HG02870 (cell line): ENCODE data around the gene GORASP1.
"Not testable (repeated sequence)": the region's sequence is repeated elsewhere in the genome, so short reads cannot be mapped to it uniquely, and the experiment has no call there.

Source experiments
- ATAC-seq: cut with Tn5 transposase; IDR thresholded peaks from one replicate; pipeline ENCODE4 v1.9.1; 2021; ENCODE audit warnings: mild to moderate bottlenecking, moderate library complexity; ENCODE audit not compliant: unreplicated experiment

Gene GORASP1

GRCh38 chr3:39075910-39076309 lies 31.5 kb downstream of the GORASP1 start:
- ATAC-seq: no peak

GRCh38 chr3:39068556-39068955 lies 38.9 kb downstream of the GORASP1 start:
- no peak for ATAC-seq

- no peak for ATAC-seq
Measured at GRCh38 chr3:39067286-39067685, 40.1 kb downstream of the GORASP1 start.

- ATAC-seq: peak; percentile 99
Measured at GRCh38 chr3:39065197-39065596, 42.2 kb downstream of the GORASP1 start.

GRCh38 chr3:39064646-39065045 lies 42.8 kb downstream of the GORASP1 start:
- no peak for ATAC-seq

GRCh38 chr3:39063143-39063542 lies 44.3 kb downstream of the GORASP1 start:
- no peak for ATAC-seq

GRCh38 chr3:39062180-39062579 lies 45.2 kb downstream of the GORASP1 start:
- no peak for ATAC-seq

- not testable (repeated sequence) for ATAC-seq
Measured at GRCh38 chr3:39061228-39061627, 46.2 kb downstream of the GORASP1 start.

GRCh38 chr3:39056151-39056550 lies 51.3 kb downstream of the GORASP1 start:
- no peak for ATAC-seq

GRCh38 chr3:39053696-39054095 lies 53.7 kb downstream of the GORASP1 start:
- no peak for ATAC-seq

- ATAC-seq: no peak
Measured at GRCh38 chr3:39052583-39052982, 54.8 kb downstream of the GORASP1 start.

GRCh38 chr3:39051649-39052561 lies 55.5 kb downstream of the GORASP1 start, which contains the start of the genes SCN11A and WDR48:
Gene SCN11A (minus strand): TSS chr3:39051944. CDS start chr3:38950362, 101,582 bp downstream.
Gene WDR48 (plus strand): TSS chr3:39052016. CDS start chr3:39052026, 10 bp downstream.
- peak; percentile 97 for ATAC-seq

- ATAC-seq: no peak
Measured at GRCh38 chr3:39050029-39050428, 57.4 kb downstream of the GORASP1 start.
